Measurements from ENCODE around the gene RAB7A. TPM values are rescaled to one million over a fixed set of nuclear protein-coding genes. Genes with fewer than 3 reads are reported as not detected.

The RAB7A gene
- polyA plus RNA-seq, 1 donor from 2014 or later = 42.4 TPM

GRCh38 chr3:128847666-128848370 lies 121.8 kb downstream of the RAB7A start:
- Histone ChIP-seq H3K9me2 (ENCODE audit: insufficient read depth, low read length) (no peaks in the 10 kb centered on the region), H3K27ac (ENCODE audit: low read length) (no peak overlapping the region), H3K4me2 (ENCODE audit: low read length) (no peak overlapping the region), H3K79me2 (replicated peaks; ENCODE audit: insufficient read depth, low read length) (no peaks in the 10 kb centered on the region), H2AFZ (ENCODE audit: low read depth, low read length) (no peak overlapping the region), H3K27me3 (ENCODE audit: insufficient read depth, low read depth, low read length) (no peaks in the 10 kb centered on the region), H3K9ac (ENCODE audit: low read length) (no peak overlapping the region), H3F3A (ENCODE audit: insufficient read depth, low read length, poor library complexity, severe bottlenecking) (no peaks in the 10 kb centered on the region), H3K4me3 (ENCODE audit: low read length) (no peak overlapping the region), H3K36me3 (ENCODE audit: insufficient read depth, low read length) (no peaks in the 10 kb centered on the region), H3K9me3 (ENCODE audit: low read length) (no peaks in the 10 kb centered on the region), H4K20me1 (ENCODE audit: insufficient read depth) (no peaks in the 10 kb centered on the region)
- TF ChIP-seq EZH2 (IDR thresholded peaks at IDR 0.05; ENCODE audit: borderline replicate concordance, insufficient read depth, low read length, poor library complexity, severe bottlenecking) (no peak), EP300 (conservative IDR thresholded peaks at IDR 0.05; ENCODE audit: poor library complexity, severe bottlenecking) (no peak), RAD21 (conservative IDR thresholded peaks at IDR 0.05) (no peak), POLR2AphosphoS5 (IDR thresholded peaks at IDR 0.05) (no peak), SMC3 (conservative IDR thresholded peaks at IDR 0.05; ENCODE audit: poor library complexity) (no peak), MXI1 (conservative IDR thresholded peaks at IDR 0.05; ENCODE audit: poor library complexity, severe bottlenecking) (no peak)
- TF ChIP-seq, protein P1, sequence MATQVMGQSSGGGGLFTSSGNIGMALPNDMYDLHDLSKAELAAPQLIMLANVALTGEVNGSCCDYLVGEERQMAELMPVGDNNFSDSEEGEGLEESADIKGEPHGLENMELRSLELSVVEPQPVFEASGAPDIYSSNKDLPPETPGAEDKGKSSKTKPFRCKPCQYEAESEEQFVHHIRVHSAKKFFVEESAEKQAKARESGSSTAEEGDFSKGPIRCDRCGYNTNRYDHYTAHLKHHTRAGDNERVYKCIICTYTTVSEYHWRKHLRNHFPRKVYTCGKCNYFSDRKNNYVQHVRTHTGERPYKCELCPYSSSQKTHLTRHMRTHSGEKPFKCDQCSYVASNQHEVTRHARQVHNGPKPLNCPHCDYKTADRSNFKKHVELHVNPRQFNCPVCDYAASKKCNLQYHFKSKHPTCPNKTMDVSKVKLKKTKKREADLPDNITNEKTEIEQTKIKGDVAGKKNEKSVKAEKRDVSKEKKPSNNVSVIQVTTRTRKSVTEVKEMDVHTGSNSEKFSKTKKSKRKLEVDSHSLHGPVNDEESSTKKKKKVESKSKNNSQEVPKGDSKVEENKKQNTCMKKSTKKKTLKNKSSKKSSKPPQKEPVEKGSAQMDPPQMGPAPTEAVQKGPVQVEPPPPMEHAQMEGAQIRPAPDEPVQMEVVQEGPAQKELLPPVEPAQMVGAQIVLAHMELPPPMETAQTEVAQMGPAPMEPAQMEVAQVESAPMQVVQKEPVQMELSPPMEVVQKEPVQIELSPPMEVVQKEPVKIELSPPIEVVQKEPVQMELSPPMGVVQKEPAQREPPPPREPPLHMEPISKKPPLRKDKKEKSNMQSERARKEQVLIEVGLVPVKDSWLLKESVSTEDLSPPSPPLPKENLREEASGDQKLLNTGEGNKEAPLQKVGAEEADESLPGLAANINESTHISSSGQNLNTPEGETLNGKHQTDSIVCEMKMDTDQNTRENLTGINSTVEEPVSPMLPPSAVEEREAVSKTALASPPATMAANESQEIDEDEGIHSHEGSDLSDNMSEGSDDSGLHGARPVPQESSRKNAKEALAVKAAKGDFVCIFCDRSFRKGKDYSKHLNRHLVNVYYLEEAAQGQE (IDR thresholded peaks at IDR 0.05; ENCODE audit: borderline replicate concordance) = no peak
- TF ChIP-seq, protein P2, sequence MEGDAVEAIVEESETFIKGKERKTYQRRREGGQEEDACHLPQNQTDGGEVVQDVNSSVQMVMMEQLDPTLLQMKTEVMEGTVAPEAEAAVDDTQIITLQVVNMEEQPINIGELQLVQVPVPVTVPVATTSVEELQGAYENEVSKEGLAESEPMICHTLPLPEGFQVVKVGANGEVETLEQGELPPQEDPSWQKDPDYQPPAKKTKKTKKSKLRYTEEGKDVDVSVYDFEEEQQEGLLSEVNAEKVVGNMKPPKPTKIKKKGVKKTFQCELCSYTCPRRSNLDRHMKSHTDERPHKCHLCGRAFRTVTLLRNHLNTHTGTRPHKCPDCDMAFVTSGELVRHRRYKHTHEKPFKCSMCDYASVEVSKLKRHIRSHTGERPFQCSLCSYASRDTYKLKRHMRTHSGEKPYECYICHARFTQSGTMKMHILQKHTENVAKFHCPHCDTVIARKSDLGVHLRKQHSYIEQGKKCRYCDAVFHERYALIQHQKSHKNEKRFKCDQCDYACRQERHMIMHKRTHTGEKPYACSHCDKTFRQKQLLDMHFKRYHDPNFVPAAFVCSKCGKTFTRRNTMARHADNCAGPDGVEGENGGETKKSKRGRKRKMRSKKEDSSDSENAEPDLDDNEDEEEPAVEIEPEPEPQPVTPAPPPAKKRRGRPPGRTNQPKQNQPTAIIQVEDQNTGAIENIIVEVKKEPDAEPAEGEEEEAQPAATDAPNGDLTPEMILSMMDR (IDR thresholded peaks at IDR 0.05; ENCODE audit: poor library complexity, severe bottlenecking) = no peak

GRCh38 chr3:128848936-128849335 lies 123.0 kb downstream of the RAB7A start:
- H4K20me1 ChIP-seq (ENCODE audit: insufficient read depth) = no peaks in the 10 kb centered on the region
- no peaks in the 10 kb centered on the region for H3K9me2 ChIP-seq (ENCODE audit: insufficient read depth, low read length)
- H3K27me3 ChIP-seq (ENCODE audit: insufficient read depth, low read depth, low read length) = no peaks in the 10 kb centered on the region
- TF ChIP-seq, protein P2 (IDR thresholded peaks at IDR 0.05; ENCODE audit: poor library complexity, severe bottlenecking) = no peak
- no peak for TF ChIP-seq EP300 (conservative IDR thresholded peaks at IDR 0.05; ENCODE audit: poor library complexity, severe bottlenecking)
- H3F3A ChIP-seq (ENCODE audit: insufficient read depth, low read length, poor library complexity, severe bottlenecking) = no peaks in the 10 kb centered on the region
- H3K4me2 ChIP-seq (ENCODE audit: low read length) = no peak overlapping the region
- no peaks in the 10 kb centered on the region for H3K79me2 ChIP-seq (replicated peaks; ENCODE audit: insufficient read depth, low read length)
- H3K36me3 ChIP-seq (ENCODE audit: insufficient read depth, low read length) = no peaks in the 10 kb centered on the region
- no peak overlapping the region for H2AFZ ChIP-seq (ENCODE audit: low read depth, low read length)
- peaks cover under 1% of the 10 kb centered on the region for H3K9me3 ChIP-seq (ENCODE audit: low read length)
- no peak overlapping the region for H3K27ac ChIP-seq (ENCODE audit: low read length)
- no peak overlapping the region for H3K9ac ChIP-seq (ENCODE audit: low read length)
- H3K4me3 ChIP-seq (ENCODE audit: low read length) = no peak overlapping the region

Measured in neural cell (in vitro differentiated cells).